Lower leg skin (tissue), 4 donors: ENCODE results near the gene SLC45A2. TPM values are rescaled to one million over a fixed set of nuclear protein-coding genes. Genes with fewer than 3 reads are reported as not detected.

ENCODE experiments used
- DNase-seq, 2 donors: peaks; one replicate each; pipeline ENCODE4 v3.0.0-alpha.2; 2019; ENCODE audit warnings: low spot score in 2 of 2
- H3K4me3 ChIP-seq: fragments of 200-600 bp; sonication (generic); 2 replicates; pipeline ENCODE4 v1.5.1; 2017; ENCODE audit warnings: mild to moderate bottlenecking, low read depth; ENCODE audit not compliant: poor library complexity, severe bottlenecking
- POLR2A ChIP-seq, 2 donors: fragments of 450-650 bp; IDR thresholded peaks; one replicate each; pipeline ENCODE4 v1.6.1; 2016 to 2017; ENCODE audit warnings: antibody characterized with exemption in 2 of 2, mild to moderate bottlenecking in 1 of 2, moderate library complexity in 1 of 2
- WGBS, 2 donors: methylation state at CpG; one replicate each; pipeline ENCODE4 v1.1.5; 2018; 5-methylcytosine and 5-hydroxymethylcytosine counted together
- intact Hi-C: fragments of 100-400 bp; cut with DNase I; formaldehyde crosslinking; loops from one replicate; pipeline ENCODE4 v1.15.0; 2023; ENCODE audit warnings: low total_unique reads
- total RNA-seq, 4 donors: library from RNA; depleted of rRNA; stranded (reverse); fragments of >200 nt; gene quantifications; one replicate each; pipeline ENCODE4 v1.1.0, GENCODE V29; 2016
- TF ChIP-seq, protein P1 (sequence below), 3 donors: fragments of 450-650 bp; IDR thresholded peaks; one replicate each; pipeline ENCODE4 v1.5.1; 2016; ENCODE audit warnings: antibody characterized with exemption in 3 of 3, mild to moderate bottlenecking in 3 of 3, moderate library complexity in 2 of 3

Gene SLC45A2
- total RNA-seq, 4 donors from 2014 or later: 0.80 to 2.1 (median 1.3) TPM

- no peak for TF ChIP-seq POLR2A (IDR thresholded peaks at IDR 0.05)
- TF ChIP-seq, protein P1, sequence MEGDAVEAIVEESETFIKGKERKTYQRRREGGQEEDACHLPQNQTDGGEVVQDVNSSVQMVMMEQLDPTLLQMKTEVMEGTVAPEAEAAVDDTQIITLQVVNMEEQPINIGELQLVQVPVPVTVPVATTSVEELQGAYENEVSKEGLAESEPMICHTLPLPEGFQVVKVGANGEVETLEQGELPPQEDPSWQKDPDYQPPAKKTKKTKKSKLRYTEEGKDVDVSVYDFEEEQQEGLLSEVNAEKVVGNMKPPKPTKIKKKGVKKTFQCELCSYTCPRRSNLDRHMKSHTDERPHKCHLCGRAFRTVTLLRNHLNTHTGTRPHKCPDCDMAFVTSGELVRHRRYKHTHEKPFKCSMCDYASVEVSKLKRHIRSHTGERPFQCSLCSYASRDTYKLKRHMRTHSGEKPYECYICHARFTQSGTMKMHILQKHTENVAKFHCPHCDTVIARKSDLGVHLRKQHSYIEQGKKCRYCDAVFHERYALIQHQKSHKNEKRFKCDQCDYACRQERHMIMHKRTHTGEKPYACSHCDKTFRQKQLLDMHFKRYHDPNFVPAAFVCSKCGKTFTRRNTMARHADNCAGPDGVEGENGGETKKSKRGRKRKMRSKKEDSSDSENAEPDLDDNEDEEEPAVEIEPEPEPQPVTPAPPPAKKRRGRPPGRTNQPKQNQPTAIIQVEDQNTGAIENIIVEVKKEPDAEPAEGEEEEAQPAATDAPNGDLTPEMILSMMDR (IDR thresholded peaks at IDR 0.05): no peak
- DNase-seq: no peak
- intact Hi-C loops: no loop called here
- H3K4me3 ChIP-seq: no peak overlapping the region
- 95 to 100% methylated on average over 2 of the region's 2 CpGs for WGBS, 2 donors
Measured at GRCh38 chr5:33903118-33903517, 81.4 kb downstream of the SLC45A2 start.

GRCh38 chr5:33901156-33901555 lies 83.3 kb downstream of the SLC45A2 start:
- no peak overlapping the region for H3K4me3 ChIP-seq
- no peak for DNase-seq
- TF ChIP-seq POLR2A (IDR thresholded peaks at IDR 0.05): no peak
- TF ChIP-seq, protein P1 (IDR thresholded peaks at IDR 0.05): no peak
- intact Hi-C loops: no loop called here
- WGBS, 2 donors: 54 to 55% methylated on average over 1 of the region's 1 CpG

Other genes with a start within 250 kb of the SLC45A2 start
- 1 to 10 TPM in 2 of 4 donors, under 1 TPM in 2; 0.22 to 1.2 (median 0.77) TPM for gene ADAMTS12, start 92.7 kb downstream of the SLC45A2 start, total RNA-seq
- gene RXFP3, start 48.3 kb downstream of the SLC45A2 start, total RNA-seq: not detected
- 10 to 100 TPM; 13.7 to 24.9 (median 15.4) TPM for gene AMACR, start 23.4 kb upstream of the SLC45A2 start, total RNA-seq
- 10 to 100 TPM in 1 of 4 donors, 1 to 10 TPM in 3; 3.3 to 14.9 (median 7.4) TPM for gene C1QTNF3, start 58.5 kb upstream of the SLC45A2 start, total RNA-seq